Measurements from ENCODE around the gene UBXN11.

- no peak for TF ChIP-seq CTCF (conservative IDR thresholded peaks at IDR 0.05; ENCODE audit: low read length)
- TF ChIP-seq EZH2phosphoT487 (IDR thresholded peaks at IDR 0.05; ENCODE audit: borderline replicate concordance), result no peak
These were observed 18.1 kb upstream of the UBXN11 start for GRCh38 chr1:26324550-26324949.

Measured in Loucy (cell line).